ENCODE results near the gene PAFAH1B2. TPM values are rescaled to one million over a fixed set of nuclear protein-coding genes. Genes with fewer than 3 reads are reported as not detected.
A peak's percentile ranks its signal among the peaks of the same experiment; 100 is the strongest.
"Not testable (repeated sequence)": the region's sequence is repeated elsewhere in the genome, so short reads cannot be mapped to it uniquely, and the experiment has no call there.

PAFAH1B2 gene
- polyA plus RNA-seq (ENCODE audit: insufficient read length in 10 of 10): 10 to 100 TPM; 40.7 to 57.2 (median 48.9) TPM
- long read RNA-seq, donor 1, full-length matches to known transcripts: 8 of 8 reads
- long read RNA-seq, donor 1, partial matches to known transcripts: 0 of 8 reads
- long read RNA-seq, donor 1, other reads (novel, unspliced or antisense): 0 of 8 reads
- long read RNA-seq, donor 2, full-length matches to known transcripts: 6 of 6 reads
- long read RNA-seq, donor 2, partial matches to known transcripts: 0 of 6 reads
- long read RNA-seq, donor 2, other reads (novel, unspliced or antisense): 0 of 6 reads
- long read RNA-seq, donor 3: 0 reads
- long read RNA-seq, donor 4, full-length matches to known transcripts: 9 of 9 reads
- long read RNA-seq, donor 4, partial matches to known transcripts: 0 of 9 reads
- long read RNA-seq, donor 4, other reads (novel, unspliced or antisense): 0 of 9 reads
- long read RNA-seq, donor 5, full-length matches to known transcripts: 22 of 22 reads
- long read RNA-seq, donor 5, partial matches to known transcripts: 0 of 22 reads
- long read RNA-seq, donor 5, other reads (novel, unspliced or antisense): 0 of 22 reads
- long read RNA-seq, donor 6, full-length matches to known transcripts: 12 of 12 reads
- long read RNA-seq, donor 6, partial matches to known transcripts: 0 of 12 reads
- long read RNA-seq, donor 6, other reads (novel, unspliced or antisense): 0 of 12 reads
- long read RNA-seq, donor 7, full-length matches to known transcripts: 14 of 22 reads
- long read RNA-seq, donor 7, partial matches to known transcripts: 8 of 22 reads
- long read RNA-seq, donor 7, other reads (novel, unspliced or antisense): 0 of 22 reads
- long read RNA-seq, donor 8, full-length matches to known transcripts: 19 of 19 reads
- long read RNA-seq, donor 8, partial matches to known transcripts: 0 of 19 reads
- long read RNA-seq, donor 8, other reads (novel, unspliced or antisense): 0 of 19 reads
- long read RNA-seq, donor 9, full-length matches to known transcripts: 3 of 3 reads
- long read RNA-seq, donor 9, partial matches to known transcripts: 0 of 3 reads
- long read RNA-seq, donor 9, other reads (novel, unspliced or antisense): 0 of 3 reads

GRCh38 chr11:117143871-117144476, at the start of gene PAFAH1B2:
Gene PAFAH1B2 (plus strand): TSS chr11:117144287. CDS start chr11:117152448, 8,161 bp downstream.
- DNase-seq: peak; percentile 92 to 98 (median 96)

- DNase-seq: peak; percentile 43 to 69 (median 44)
These were observed 49.3 kb upstream of the PAFAH1B2 start for GRCh38 chr11:117094776-117095175.

GRCh38 chr11:117095284-117096161, 48.6 kb upstream of the PAFAH1B2 start:
- DNase-seq: peak in 1 of 3 donors; percentile 33

GRCh38 chr11:117096201-117096991, 47.7 kb upstream of the PAFAH1B2 start:
- peak in 2 of 3 donors; percentile 23 to 61 for DNase-seq

- DNase-seq: peak in 1 of 3 donors; percentile 45
These were observed 47.1 kb upstream of the PAFAH1B2 start for GRCh38 chr11:117097014-117097388.

- DNase-seq: peak in 2 of 3 donors; percentile 46 to 79
These were observed 46.5 kb upstream of the PAFAH1B2 start for GRCh38 chr11:117097389-117098268.

GRCh38 chr11:117098269-117099232, 45.5 kb upstream of the PAFAH1B2 start, which contains the start of gene SIK3:
Gene SIK3 (minus strand): TSS chr11:117098428. CDS start chr11:117098415, 13 bp downstream.
- DNase-seq: peak; percentile 92 to 96 (median 95)

GRCh38 chr11:117099696-117100095, 44.4 kb upstream of the PAFAH1B2 start:
- peak in 1 of 3 donors; percentile 11 for DNase-seq

GRCh38 chr11:117100556-117100955, 43.5 kb upstream of the PAFAH1B2 start:
- no peak for DNase-seq

GRCh38 chr11:117107701-117108590, 36.1 kb upstream of the PAFAH1B2 start:
- DNase-seq: no peak

GRCh38 chr11:117110294-117110950, 33.7 kb upstream of the PAFAH1B2 start:
- no peak for DNase-seq

GRCh38 chr11:117112497-117112896, 31.6 kb upstream of the PAFAH1B2 start:
- not testable (repeated sequence) for DNase-seq

GRCh38 chr11:117112939-117113338, 31.1 kb upstream of the PAFAH1B2 start:
- not testable (repeated sequence) for DNase-seq

GRCh38 chr11:117117681-117118080, 26.4 kb upstream of the PAFAH1B2 start:
- DNase-seq: no peak

GRCh38 chr11:117121176-117121575, 22.9 kb upstream of the PAFAH1B2 start:
- DNase-seq: peak in 1 of 3 donors; percentile 33

GRCh38 chr11:117122556-117122955, 21.5 kb upstream of the PAFAH1B2 start:
- no peak for DNase-seq

All from muscle of back (tissue), 13 donors.